ENCODE measurements around the gene UGT2B28. TPM values are rescaled to one million over a fixed set of nuclear protein-coding genes. Genes with fewer than 3 reads are reported as not detected.
"Not testable (repeated sequence)": the region's sequence is repeated elsewhere in the genome, so short reads cannot be mapped to it uniquely, and the experiment has no call there.

The UGT2B28 gene
- total RNA-seq, 2 donors from 2014 or later, result not detected

DNA sequence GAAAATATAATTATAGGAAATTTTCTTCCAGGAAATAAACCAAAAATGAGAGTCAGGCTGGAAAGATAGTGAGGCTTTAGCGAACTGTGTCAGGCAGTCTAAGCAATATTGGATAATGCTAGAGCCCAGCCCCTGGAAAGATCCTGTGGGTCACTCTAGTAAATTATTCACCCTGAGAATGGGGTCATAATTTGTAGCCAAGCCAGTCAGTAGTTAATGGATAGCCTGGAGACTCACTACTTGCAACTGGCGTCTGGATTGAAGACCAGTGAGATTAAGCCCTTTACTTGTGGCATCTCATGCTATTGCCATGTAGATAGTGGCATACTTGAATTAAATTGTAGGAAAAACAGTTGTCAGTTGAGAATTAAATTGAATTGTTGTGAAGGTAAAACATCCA lies 51.0 kb downstream of the UGT2B28 start:
- intact Hi-C loops (cut with DNase I); DNase-seq (ENCODE audit: low spot score): not testable (repeated sequence)

DNA sequence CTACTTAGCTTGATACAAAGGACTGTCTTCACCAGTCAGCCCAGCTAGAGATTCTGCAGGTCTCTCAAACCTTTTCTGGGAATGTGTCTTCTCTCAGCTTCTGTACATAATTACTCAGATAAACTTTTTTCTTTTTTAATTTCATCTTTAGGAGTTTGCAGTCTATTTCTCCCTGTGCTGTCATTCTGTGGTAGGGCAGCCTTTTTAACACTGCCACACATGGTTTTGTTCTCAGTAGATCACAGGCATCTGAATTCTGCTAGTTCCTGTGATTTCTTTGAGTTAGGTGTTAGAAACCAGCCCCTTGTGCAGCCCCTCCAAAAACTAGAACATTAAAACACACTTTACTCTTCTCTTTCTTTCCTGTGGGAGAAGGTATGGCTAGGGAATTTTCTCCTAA lies 55.2 kb downstream of the UGT2B28 start:
- DNase-seq (ENCODE audit: low spot score), result not testable (repeated sequence)

DNA sequence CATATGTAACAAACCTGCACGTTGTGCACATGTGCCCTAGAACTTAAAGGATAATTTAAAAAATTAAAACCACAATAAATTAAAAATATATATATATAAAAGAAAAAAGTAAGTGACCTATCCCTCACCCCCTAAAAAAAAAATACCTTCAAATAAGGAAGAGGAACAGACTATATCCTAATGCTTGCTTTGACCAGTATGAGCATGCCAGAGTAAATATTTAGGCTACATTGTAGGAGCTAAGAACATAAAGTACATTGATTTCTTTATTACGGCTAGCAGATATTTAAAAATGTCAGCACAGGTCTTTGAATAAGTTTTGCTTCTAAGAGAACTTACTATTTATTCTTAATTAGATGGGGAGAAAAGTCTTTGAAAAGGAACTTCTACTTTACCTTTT lies 62.8 kb downstream of the UGT2B28 start:
- intact Hi-C loops (cut with DNase I); DNase-seq (ENCODE audit: low spot score): not testable (repeated sequence)

More for the DNA sequence above, 55.2 kb downstream of the UGT2B28 start:
- intact Hi-C loops (cut with DNase I), result not testable (repeated sequence)

DNA sequence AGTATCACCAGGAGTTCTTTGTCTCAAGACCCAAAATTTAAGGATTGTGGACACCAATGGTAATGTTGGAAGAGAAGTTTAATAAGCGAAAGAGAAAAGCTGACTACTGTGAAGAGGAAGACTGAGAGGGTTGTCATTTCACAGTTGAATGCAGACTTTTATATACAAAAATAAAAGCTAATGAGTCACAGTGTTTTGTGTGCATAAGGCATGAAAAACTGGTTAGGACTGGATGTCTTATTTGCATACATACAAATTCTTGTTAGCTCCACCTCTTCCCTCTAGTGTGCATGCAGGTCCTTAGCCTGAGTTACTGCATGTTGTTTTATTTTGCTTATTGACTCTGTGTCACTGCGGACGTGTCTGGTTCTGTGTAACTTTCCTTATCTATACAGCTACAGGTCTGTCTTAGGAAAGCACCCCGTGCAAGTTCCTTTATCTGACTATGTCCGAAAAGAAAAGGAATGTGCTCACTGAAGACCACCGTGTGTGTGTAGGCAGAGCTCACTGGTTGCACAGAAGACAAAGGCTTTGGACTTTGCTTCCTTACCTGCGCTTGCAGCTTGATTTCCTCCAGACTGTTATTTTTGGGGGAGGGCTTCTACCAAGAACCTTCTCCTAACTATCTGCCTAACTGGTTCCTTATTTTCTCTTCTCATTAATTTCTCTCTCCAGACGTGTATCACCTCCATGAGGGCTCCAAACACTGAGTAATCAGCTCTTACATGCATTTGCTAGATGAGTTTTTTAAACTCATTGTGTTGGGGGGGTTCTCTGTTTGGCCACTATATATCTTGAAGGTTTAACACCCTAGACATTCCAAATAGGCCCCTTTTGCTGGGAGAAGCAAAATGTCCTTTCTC lies 63.5 kb downstream of the UGT2B28 start:
- intact Hi-C loops (cut with DNase I); DNase-seq (ENCODE audit: low spot score): not testable (repeated sequence)

Other genes with a start within 250 kb of the UGT2B28 start
- gene UGT2B7, start 184.0 kb upstream of the UGT2B28 start, total RNA-seq, result not detected
- not detected for gene UGT2B11, start 65.7 kb upstream of the UGT2B28 start, total RNA-seq
- gene UGT2B4, start 215.4 kb downstream of the UGT2B28 start, total RNA-seq, result not detected